ENCODE results near the gene SLC2A4RG. TPM values are rescaled to one million over a fixed set of nuclear protein-coding genes. Genes with fewer than 3 reads are reported as not detected.

Gene SLC2A4RG
- total RNA-seq, 4 donors from 2014 or later = 41.4 to 67.1 (median 52.7) TPM

- Histone ChIP-seq H3K36me3 (peaks cover 8 to 76% (median 30%) of the 10 kb centered on the region in 4 donors), H3K4me3 (no peak overlapping the region), H3K9me3 (no peaks in the 10 kb centered on the region), H3K27ac (replicated peaks in 1 of 4) (no peak overlapping the region), H3K27me3 (no peaks in the 10 kb centered on the region), H3K4me1 (no peaks in the 10 kb centered on the region)
- TF ChIP-seq POLR2AphosphoS5 (IDR thresholded peaks at IDR 0.05) (no peak), POLR2A (IDR thresholded peaks at IDR 0.05; ENCODE audit: low read depth) (no peak), EP300 (IDR thresholded peaks at IDR 0.05) (no peak), CTCF (IDR thresholded peaks at IDR 0.05) (no peak)
- intact Hi-C loops (cut with DNase I) = no loop called here
- DNase-seq (ENCODE audit: extremely low spot score) = no peak
- 81% methylated on average over 16 of the region's 16 CpGs for whole genome bisulfite sequencing
Measured at GRCh38 chr20:63765082-63765873, 25.7 kb downstream of the SLC2A4RG start.

DNA sequence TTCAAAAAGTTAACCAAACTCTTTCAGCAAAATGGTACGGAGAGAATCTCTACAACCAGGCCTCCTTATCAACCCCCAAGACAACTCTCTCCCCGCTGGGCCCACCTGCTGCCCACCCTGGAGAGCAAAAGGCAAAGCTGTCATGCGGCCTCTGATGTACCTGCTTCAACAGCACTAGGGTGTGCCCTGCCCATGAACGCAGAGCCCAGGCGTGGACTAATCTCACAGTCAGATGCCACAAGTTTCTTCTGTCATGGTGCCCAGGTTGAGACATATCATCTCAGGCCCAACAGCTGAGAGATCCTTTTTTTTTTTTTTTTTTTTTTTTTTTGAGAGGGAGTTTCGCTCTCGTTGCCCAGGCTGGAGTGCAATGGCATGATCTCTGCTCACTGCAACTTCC is 26.3 kb downstream of the SLC2A4RG start:
- Histone ChIP-seq H3K4me1 (no peaks in the 10 kb centered on the region), H3K27me3 (no peaks in the 10 kb centered on the region), H3K4me3 (no peak overlapping the region), H3K36me3 (peaks cover 8 to 82% (median 34%) of the 10 kb centered on the region in 4 donors), H3K27ac (replicated peaks in 1 of 4) (no peak overlapping the region), H3K9me3 (no peaks in the 10 kb centered on the region)
- TF ChIP-seq CTCF (IDR thresholded peaks at IDR 0.05) (no peak), EP300 (IDR thresholded peaks at IDR 0.05) (no peak), POLR2A (IDR thresholded peaks at IDR 0.05; ENCODE audit: low read depth) (no peak), POLR2AphosphoS5 (IDR thresholded peaks at IDR 0.05) (no peak)
- WGBS = 97% methylated on average over 7 of the region's 7 CpGs
- intact Hi-C loops (cut with DNase I) = no loop called here
- DNase-seq (ENCODE audit: extremely low spot score) = no peak

- H3K36me3 ChIP-seq = peaks cover 8 to 87% (median 40%) of the 10 kb centered on the region in 4 donors
- WGBS = 97% methylated on average over 38 of the region's 38 CpGs
Measured at GRCh38 chr20:63766695-63767426, 27.3 kb downstream of the SLC2A4RG start.

DNA sequence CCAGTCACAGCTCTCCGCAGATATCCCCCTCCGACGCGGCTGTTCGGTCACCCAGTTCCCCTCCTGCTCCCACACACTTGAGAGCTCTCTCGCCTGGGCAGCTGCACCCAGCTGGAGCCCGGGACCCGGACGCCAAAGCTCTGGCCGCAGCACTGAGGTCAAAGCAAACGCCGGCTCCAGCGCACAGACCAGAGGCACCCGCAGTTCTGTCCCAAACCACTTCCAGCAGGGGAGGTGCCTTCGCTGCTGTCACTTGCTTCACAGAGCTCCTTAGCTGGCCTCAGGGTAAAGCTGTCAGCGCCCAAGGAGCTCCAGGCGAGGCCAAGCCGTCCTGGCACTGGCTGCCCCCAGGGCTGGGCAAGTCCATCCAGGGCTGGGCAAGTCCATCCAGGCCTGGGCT is 27.9 kb downstream of the SLC2A4RG start:
- 72% methylated on average over 13 of the region's 18 CpGs for WGBS
- intact Hi-C loops (cut with DNase I) = no loop called here
- no peak for DNase-seq (ENCODE audit: extremely low spot score)
- no peak for TF ChIP-seq CTCF (IDR thresholded peaks at IDR 0.05)
- no peak for TF ChIP-seq EP300 (IDR thresholded peaks at IDR 0.05)
- TF ChIP-seq POLR2A (IDR thresholded peaks at IDR 0.05; ENCODE audit: low read depth) = no peak
- no peak for TF ChIP-seq POLR2AphosphoS5 (IDR thresholded peaks at IDR 0.05)
- Histone ChIP-seq H3K9me3 (no peaks in the 10 kb centered on the region), H3K36me3 (peaks cover 8 to 81% (median 40%) of the 10 kb centered on the region in 4 donors), H3K27me3 (no peaks in the 10 kb centered on the region), H3K4me3 (no peak overlapping the region), H3K27ac (replicated peaks in 1 of 4) (no peak overlapping the region), H3K4me1 (peaks cover 0 to 3% (median under 1%) of the 10 kb centered on the region in 4 donors)

More at GRCh38 chr20:63766695-63767426, 27.3 kb downstream of the SLC2A4RG start:
- DNase-seq (ENCODE audit: extremely low spot score) = no peak
- no peak overlapping the region for H3K27ac ChIP-seq (replicated peaks in 1 of 4)
- H3K27me3 ChIP-seq = no peaks in the 10 kb centered on the region
- no peaks in the 10 kb centered on the region for H3K9me3 ChIP-seq
- H3K4me1 ChIP-seq = no peaks in the 10 kb centered on the region
- H3K4me3 ChIP-seq = no peak overlapping the region
- intact Hi-C loops (cut with DNase I) = no loop called here
- no peak for TF ChIP-seq POLR2AphosphoS5 (IDR thresholded peaks at IDR 0.05)
- no peak for TF ChIP-seq EP300 (IDR thresholded peaks at IDR 0.05)

DNA sequence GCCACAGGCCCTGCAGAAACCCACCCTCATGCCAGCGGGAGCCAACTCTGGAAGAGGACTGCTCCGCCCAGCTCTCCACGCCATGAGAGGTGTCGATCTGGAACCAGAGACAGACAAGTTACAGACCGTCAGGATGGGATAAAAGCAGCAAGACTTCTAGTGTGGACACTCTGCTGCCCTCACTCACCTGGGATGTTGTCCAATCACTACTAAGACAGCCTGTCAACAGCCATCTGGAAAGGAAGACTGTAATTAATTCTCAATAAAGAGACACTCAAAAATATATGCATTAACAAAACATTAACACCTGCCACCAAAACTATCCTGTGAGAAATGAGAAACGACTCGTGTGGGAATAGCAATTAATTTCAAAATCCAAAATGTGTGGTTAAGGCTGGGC is 28.3 kb downstream of the SLC2A4RG start:
- Histone ChIP-seq H3K36me3 (peaks cover 8 to 77% (median 38%) of the 10 kb centered on the region in 4 donors), H3K27ac (replicated peaks in 1 of 4) (no peak overlapping the region), H3K4me1 (peaks cover 0 to 8% (median 2%) of the 10 kb centered on the region in 4 donors), H3K9me3 (no peaks in the 10 kb centered on the region), H3K4me3 (no peak overlapping the region), H3K27me3 (no peaks in the 10 kb centered on the region)
- DNase-seq (ENCODE audit: extremely low spot score) = no peak
- 92% methylated on average over 7 of the region's 7 CpGs for WGBS
- intact Hi-C loops (cut with DNase I) = no loop called here
- TF ChIP-seq EP300 (IDR thresholded peaks at IDR 0.05) (no peak), POLR2AphosphoS5 (IDR thresholded peaks at IDR 0.05) (no peak), POLR2A (IDR thresholded peaks at IDR 0.05; ENCODE audit: low read depth) (no peak), CTCF (IDR thresholded peaks at IDR 0.05) (no peak)
